NB4 (cell line): ENCODE measurements around the gene CREB3L2.

Source experiments
- POLR2A ChIP-seq: IDR thresholded peaks from 2 replicates; pipeline ENCODE4 v1.6.1; 2011; ENCODE audit warnings: mild to moderate bottlenecking; ENCODE audit not compliant: insufficient read length; ENCODE audit errors: extremely low read depth
- TF ChIP-seq, protein P1 (sequence below): IDR thresholded peaks from one replicate; pipeline ENCODE4 v1.5.1; 2012; ENCODE audit warnings: low read depth, low read length

DNA sequence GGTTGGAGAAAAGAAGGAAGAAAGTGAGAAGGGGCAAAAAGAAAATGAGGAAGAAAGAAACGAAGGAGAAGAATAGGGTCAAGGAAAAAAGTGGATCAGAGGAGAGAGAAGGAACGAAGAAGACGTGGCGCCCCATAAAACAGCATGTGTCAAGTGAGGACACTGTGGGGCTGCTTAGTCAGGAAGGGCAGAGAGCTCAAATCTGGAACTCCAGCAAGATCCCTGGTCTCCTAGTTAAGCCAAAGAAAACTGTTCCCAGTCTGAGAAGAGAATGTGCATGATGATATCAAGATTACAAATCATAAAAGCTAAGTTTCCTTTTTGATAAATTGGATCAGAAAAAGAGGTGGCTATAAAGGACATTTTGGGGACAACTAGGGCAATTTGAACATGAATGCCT lies 33.0 kb downstream of the CREB3L2 start:
- TF ChIP-seq, protein P1, sequence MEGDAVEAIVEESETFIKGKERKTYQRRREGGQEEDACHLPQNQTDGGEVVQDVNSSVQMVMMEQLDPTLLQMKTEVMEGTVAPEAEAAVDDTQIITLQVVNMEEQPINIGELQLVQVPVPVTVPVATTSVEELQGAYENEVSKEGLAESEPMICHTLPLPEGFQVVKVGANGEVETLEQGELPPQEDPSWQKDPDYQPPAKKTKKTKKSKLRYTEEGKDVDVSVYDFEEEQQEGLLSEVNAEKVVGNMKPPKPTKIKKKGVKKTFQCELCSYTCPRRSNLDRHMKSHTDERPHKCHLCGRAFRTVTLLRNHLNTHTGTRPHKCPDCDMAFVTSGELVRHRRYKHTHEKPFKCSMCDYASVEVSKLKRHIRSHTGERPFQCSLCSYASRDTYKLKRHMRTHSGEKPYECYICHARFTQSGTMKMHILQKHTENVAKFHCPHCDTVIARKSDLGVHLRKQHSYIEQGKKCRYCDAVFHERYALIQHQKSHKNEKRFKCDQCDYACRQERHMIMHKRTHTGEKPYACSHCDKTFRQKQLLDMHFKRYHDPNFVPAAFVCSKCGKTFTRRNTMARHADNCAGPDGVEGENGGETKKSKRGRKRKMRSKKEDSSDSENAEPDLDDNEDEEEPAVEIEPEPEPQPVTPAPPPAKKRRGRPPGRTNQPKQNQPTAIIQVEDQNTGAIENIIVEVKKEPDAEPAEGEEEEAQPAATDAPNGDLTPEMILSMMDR, result no peak
- TF ChIP-seq POLR2A, result no peak
